DMS114 treated with DMSO at 0.1 percent for 48 hours (cell line): ENCODE measurements around the gene GAPDHS.

ENCODE experiments used
- DNase-seq: peaks from one replicate; lab custom pipeline; 2025; ENCODE audit not compliant: unreplicated experiment; lab: John Stamatoyannopoulos, UW

GAPDHS gene

DNA sequence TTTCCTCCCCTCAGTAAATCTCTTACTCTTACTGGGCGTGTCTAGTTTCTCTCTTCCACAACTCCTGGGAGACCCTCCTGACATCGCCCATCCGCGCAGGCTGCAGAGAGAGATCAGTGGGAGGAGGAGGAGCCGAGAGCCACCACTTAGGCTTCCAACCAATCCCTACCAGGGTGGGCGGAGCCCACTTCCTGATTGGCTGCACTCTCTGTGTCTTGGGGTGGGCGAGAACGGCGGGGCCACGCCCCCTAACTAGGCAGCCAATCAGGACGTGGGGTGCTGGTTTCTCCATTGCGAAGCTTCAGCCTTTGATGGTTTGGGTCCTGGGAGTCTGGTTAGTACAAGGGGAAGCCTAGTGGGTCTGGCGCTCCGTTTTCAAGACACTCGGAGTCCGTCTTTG lies 52.6 kb downstream of the GAPDHS start, which contains the start of gene PMIS2:
TSS of gene PMIS2 (plus strand) at position 326 of the 400 bp plus-strand sequence. CDS start 87 bp downstream, outside the sequence.
- no peak for DNase-seq

GRCh38 chr19:35587321-35587720 lies 54.1 kb downstream of the GAPDHS start:
- DNase-seq = no peak

- DNase-seq = no peak
These were observed 57.6 kb downstream of the GAPDHS start for GRCh38 chr19:35590875-35591274.

GRCh38 chr19:35592226-35592625 lies 59.0 kb downstream of the GAPDHS start:
- no peak for DNase-seq
